HepG2 (cell line): Measurements from ENCODE around the gene CNRIP1. TPM values are rescaled to one million over a fixed set of nuclear protein-coding genes. Genes with fewer than 3 reads are reported as not detected.

Experiments used
- ATAC-seq: fragments of 200-7000 bp; cut with Tn5 transposase; 3 replicates; pipeline ENCODE4 v1.9.1; 2020; ENCODE audit warnings: mild to moderate bottlenecking, moderate library complexity
- BruUV-seq: library from RNA; stranded (reverse); fragments of 400-500 nt; replicated peaks from 2 replicates; lab custom pipeline; 2021; lab: Mats Ljungman, UMichigan
- CTCF ChIA-PET: fragments of 300-600 bp; formaldehyde crosslinking; extraction: SDS; loops from one replicate; lab custom pipeline; 2021; ENCODE audit warnings: low total read pairs, inconsistent platforms, low intra/inter-chr PET ratio; lab: Yijun Ruan, JAX
- POLR2A ChIA-PET: fragments of 350-600 bp; sonication (Branson Sonifier 250); formaldehyde crosslinking; loops from one replicate; lab custom pipeline; 2020; ENCODE audit warnings: antibody characterized with exemption, inconsistent platforms; lab: Yijun Ruan, JAX
- DNase-seq: peaks from one replicate; pipeline ENCODE4 v3.0.0-alpha.2; 2015; ENCODE audit warnings: low spot score
- FAIRE-seq: peaks from 3 replicates; lab custom pipeline; 2011; peaks lifted over from hg19 to GRCh38; lab: Jason Lieb, UNC
- H2AFZ ChIP-seq: one replicate; pipeline ENCODE4 v1.6.1; 2011; ENCODE audit warnings: low read length, inconsistent platforms
- H3K27ac ChIP-seq: fragments of 300-600 bp; 3 replicates; pipeline ENCODE4 v1.8.0; 2011; ENCODE audit warnings: mixed run types, mild to moderate bottlenecking, mixed read lengths, low read length, inconsistent platforms; ENCODE audit not compliant: insufficient read depth; ENCODE audit errors: extremely low read length
- H3K27me3 ChIP-seq, 2 experiments: fragments of 200-600 bp in 1 of 2; 2 replicates in 1 of 2; 3 replicates in 1 of 2; pipeline versions ENCODE4 v1.6.0 to v1.8.0; 2011; ENCODE audit warnings: low read length in 2 of 2, mild to moderate bottlenecking in 2 of 2, moderate library complexity in 2 of 2, inconsistent platforms in 1 of 2; ENCODE audit not compliant: insufficient read depth in 2 of 2, control insufficient read depth in 1 of 2
- H3K36me3 ChIP-seq, 2 experiments: fragments of 200-600 bp in 1 of 2; replicated peaks in 1 of 2; 2 replicates in 1 of 2; 3 replicates in 1 of 2; pipeline versions ENCODE4 v1.5.1 to v1.8.0; 2011; ENCODE audit warnings: low read length in 2 of 2, inconsistent platforms in 1 of 2; ENCODE audit not compliant: insufficient read depth in 2 of 2, control insufficient read depth in 1 of 2
- H3K4me1 ChIP-seq: 2 replicates; pipeline ENCODE4 v1.5.1; 2012; ENCODE audit warnings: low read length, inconsistent platforms; ENCODE audit not compliant: insufficient read depth
- H3K4me2 ChIP-seq: 2 replicates; pipeline ENCODE4 v1.6.0; 2011; ENCODE audit warnings: low read depth, low read length, inconsistent platforms
- H3K4me3 ChIP-seq, 3 experiments: fragments of 200-600 bp in 1 of 3; sonication (generic), shearing (Covaris generic) in 1 of 3; replicated peaks in 1 of 3; 2 replicates each; pipeline ENCODE4 v1.5.1; 2011 to 2016; ENCODE audit warnings: low read length in 3 of 3, inconsistent platforms in 2 of 3, low read depth in 2 of 3, mild to moderate bottlenecking in 2 of 3, control low read depth in 1 of 3, mixed read lengths in 1 of 3; ENCODE audit not compliant: insufficient read depth in 1 of 3
- H3K79me2 ChIP-seq: one replicate; pipeline ENCODE4 v1.6.1; 2011; ENCODE audit warnings: low read length, inconsistent platforms; ENCODE audit not compliant: insufficient read depth
- H3K9ac ChIP-seq: 2 replicates; pipeline ENCODE4 v1.6.0; 2011; ENCODE audit warnings: mild to moderate bottlenecking, low read depth, low read length, inconsistent platforms; ENCODE audit not compliant: insufficient read depth
- H3K9me3 ChIP-seq: 2 replicates; pipeline ENCODE4 v1.5.1; 2012; ENCODE audit warnings: mild to moderate bottlenecking, low read length
- H4K20me1 ChIP-seq: 2 replicates; pipeline ENCODE4 v1.6.0; 2011; ENCODE audit warnings: inconsistent platforms, mild to moderate bottlenecking, low read length, moderate library complexity; ENCODE audit not compliant: insufficient read depth
- CCDC6 ChIP-seq: sonication (generic); formaldehyde crosslinking; IDR thresholded peaks from 2 replicates; pipeline ENCODE4 v1.8.1; 2022; ENCODE audit warnings: mild to moderate bottlenecking, missing genetic modification reagents, moderate library complexity
- FOXA3 ChIP-seq: IDR thresholded peaks from 2 replicates; pipeline ENCODE4 v1.6.1; 2016; ENCODE audit warnings: missing genetic modification reagents, missing compliant biosample characterization
- KAT7 ChIP-seq: IDR thresholded peaks from 2 replicates; pipeline ENCODE4 v1.6.1; 2018; ENCODE audit warnings: borderline replicate concordance, missing compliant biosample characterization
- MIXL1 ChIP-seq: IDR thresholded peaks from 2 replicates; pipeline ENCODE4 v1.6.1; 2016
- SAP130 ChIP-seq: IDR thresholded peaks from 2 replicates; pipeline ENCODE4 v1.6.1; 2016; ENCODE audit warnings: low read depth
- STAG1 ChIP-seq: sonication (generic); formaldehyde crosslinking; IDR thresholded peaks from 2 replicates; pipeline ENCODE4 v1.4.0; 2020; ENCODE audit warnings: missing genetic modification reagents
- SUZ12 ChIP-seq: fragments of 150-350 bp; IDR thresholded peaks from 2 replicates; pipeline ENCODE4 v1.6.1; 2014; ENCODE audit warnings: low read depth, low read length
- THAP11 ChIP-seq: IDR thresholded peaks from 2 replicates; pipeline ENCODE4 v1.6.1; 2016; ENCODE audit warnings: missing biosample characterization, missing genetic modification reagents
- XRCC5 ChIP-seq: fragments of 200-400 bp; formaldehyde crosslinking; optimal IDR thresholded peaks from 2 replicates; pipeline ENCODE3; 2017; ENCODE audit warnings: mild to moderate bottlenecking, low read length
- ZHX1 ChIP-seq: sonication (generic); formaldehyde crosslinking; IDR thresholded peaks from 2 replicates; pipeline ENCODE4 v1.8.1; 2022; ENCODE audit warnings: low read depth, mild to moderate bottlenecking, missing genetic modification reagents
- ZNF10 ChIP-seq: sonication (generic); formaldehyde crosslinking; IDR thresholded peaks from 2 replicates; pipeline ENCODE4 v1.4.0; 2020; ENCODE audit warnings: mild to moderate bottlenecking, low read depth, missing genetic modification reagents, borderline replicate concordance
- ZNF644 ChIP-seq: IDR thresholded peaks from 2 replicates; pipeline ENCODE4 v1.6.1; 2016; ENCODE audit warnings: low read depth
- ZNF652 ChIP-seq: IDR thresholded peaks from 2 replicates; pipeline ENCODE4 v1.6.1; 2016; ENCODE audit warnings: low read depth, borderline replicate concordance
- ZNF674 ChIP-seq: sonication (generic); formaldehyde crosslinking; IDR thresholded peaks from 2 replicates; pipeline ENCODE4 v1.5.0; 2020; ENCODE audit warnings: low read depth, mild to moderate bottlenecking, missing genetic modification reagents
- ZNF775 ChIP-seq: sonication (generic); formaldehyde crosslinking; IDR thresholded peaks from 2 replicates; pipeline ENCODE4 v1.4.0; 2020; ENCODE audit warnings: missing genetic modification reagents, mild to moderate bottlenecking, moderate library complexity, borderline replicate concordance
- ZSCAN20 ChIP-seq: sonication (generic); formaldehyde crosslinking; IDR thresholded peaks from 2 replicates; pipeline ENCODE4 v1.4.0; 2020; ENCODE audit warnings: missing genetic modification reagents, mild to moderate bottlenecking, borderline replicate concordance
- WGBS: methylation state at CpG from one replicate; pipeline ENCODE4 v1.1.6; 2017; ENCODE audit warnings: low lambda C conversion rate; 5-methylcytosine and 5-hydroxymethylcytosine counted together
- in situ Hi-C: cut with HindIII; loops from 2 replicates; pipeline ENCODE4 v1.10.0; 2017; ENCODE audit warnings: low pct_unique_long_range_greater_than_20kb; ENCODE audit not compliant: extremely low pct_ligation_motif_present
- intact Hi-C: fragments of 100-400 bp; cut with micrococcal nuclease; formaldehyde crosslinking; loops from one replicate; pipeline ENCODE4 v1.10.0; 2022; ENCODE audit not compliant: unreplicated experiment
- polyA plus RNA-seq, 8 experiments: library from polyadenylated mRNA; depleted of rRNA in 3 of 8; stranded (reverse) in 7 of 8; unstranded in 1 of 8; fragments of >200 nt; fragmentation: Illumina TruSeq in 4 of 8; extraction: Trizol in 4 of 8; gene quantifications; 2 replicates each; pipeline versions ENCODE4 v1.2.1 to v1.2.3, GENCODE V29; 2011 to 2016; ENCODE audit warnings: low read depth in 4 of 8, missing spikeins in 1 of 8, mixed read lengths in 1 of 8; ENCODE audit not compliant: insufficient read depth in 1 of 8
- total RNA-seq, 5 experiments: library from RNA; depleted of rRNA; stranded (reverse); fragments of >200 nt; fragmentation: Illumina TruSeq; extraction: Trizol; gene quantifications; 2 replicates each; pipeline ENCODE4 v1.2.3, GENCODE V29; 2016; ENCODE audit warnings: low read depth in 1 of 5

The CNRIP1 gene
- total and polyA plus RNA-seq, 2 of the 13 experiments (the other 11 are each of a cell fraction or from before 2014, with no cell fraction given), result not detected

- H3K9me3 ChIP-seq, result no peaks in the 10 kb centered on the region
- peaks cover 0 to 15% of the 10 kb centered on the region in 2 experiments; a peak in 3 of 5 replicates for H3K27me3 ChIP-seq
- no peak overlapping the region for H3K27ac ChIP-seq
- H3K79me2 ChIP-seq, result no peaks in the 10 kb centered on the region
- POLR2A ChIA-PET, result no interaction called here
- TF ChIP-seq ZNF10, result no peak
- TF ChIP-seq KAT7 (CRISPR knock-in tag), result no peak
- TF ChIP-seq, all 625 proteins: peak for 0
- no peaks in the 10 kb centered on the region for H3K4me1 ChIP-seq
- BruUV-seq, result no TSS peak
- ATAC-seq, result no peak
- 22% methylated on average over 3 of the region's 3 CpGs for WGBS
- H3K4me2 ChIP-seq, result no peak overlapping the region
- CTCF ChIA-PET, result no interaction called here
- DNase-seq, result no peak
- in situ Hi-C loops (loop anchor here (5.0 kb wide), 1 partner anchor 82 kb away; no protein-coding TSS in a partner anchor), intact Hi-C loops (loop anchor here (5.0 kb wide), 1 partner anchor 238 kb away; no protein-coding TSS in a partner anchor)
- H2AFZ ChIP-seq, result no peak overlapping the region
- H3K9ac ChIP-seq, result no peak overlapping the region
- H4K20me1 ChIP-seq, result no peaks in the 10 kb centered on the region
- H3K36me3 ChIP-seq, result no peaks in the 10 kb centered on the region
- FAIRE-seq, result no peak
- no peak overlapping the region for H3K4me3 ChIP-seq
Observed at GRCh38 chr2:68359889-68360288, 40.1 kb upstream of the CNRIP1 start.

- Histone ChIP-seq H4K20me1 (no peaks in the 10 kb centered on the region), H3K79me2 (no peaks in the 10 kb centered on the region), H3K4me2 (no peak overlapping the region), H3K9me3 (no peaks in the 10 kb centered on the region), H2AFZ (no peak overlapping the region), H3K27ac (no peak overlapping the region), H3K27me3 (peaks cover 0 to 6% of the 10 kb centered on the region in 2 experiments; a peak in 2 of 5 replicates), H3K9ac (no peak overlapping the region), H3K4me3 (no peak overlapping the region), H3K36me3 (no peaks in the 10 kb centered on the region), H3K4me1 (no peaks in the 10 kb centered on the region)
- FAIRE-seq (no peak), DNase-seq (peak; percentile 52), ATAC-seq (peak; percentile 99)
- ChIA-PET CTCF (interaction anchor here (0.6 kb wide), 1 partner anchor 84 kb away, joined by 3 read pairs; no protein-coding TSS in a partner anchor), POLR2A (no interaction called here)
- 43% methylated on average over 6 of the region's 6 CpGs for WGBS
- intact Hi-C loops, result loop anchor here (5.0 kb wide), 1 partner anchor 235 kb away; no protein-coding TSS in a partner anchor
- BruUV-seq, result no TSS peak
- in situ Hi-C loops, result no loop called here
- peak; percentile 81 for TF ChIP-seq ZNF644 (CRISPR knock-in tag)
- TF ChIP-seq FOXA3 (CRISPR knock-in tag), result peak; percentile 68
- TF ChIP-seq XRCC5, result peak; percentile 47
- TF ChIP-seq SUZ12, result no peak
- TF ChIP-seq MIXL1 (CRISPR knock-in tag), result peak; percentile 75
- 0 out of 2 replicates have a peak, but pooled peaks have one; percentile 33 for TF ChIP-seq CCDC6
- 0 out of 2 replicates have a peak, but pooled peaks have one; percentile 26 for TF ChIP-seq THAP11 (CRISPR knock-in tag)
- TF ChIP-seq SAP130 (CRISPR knock-in tag), result no peak
- no peak for TF ChIP-seq ZSCAN20
- TF ChIP-seq ZNF674 (CRISPR knock-in tag), result no peak
- peak; percentile 74 for TF ChIP-seq STAG1 (CRISPR knock-in tag)
- TF ChIP-seq ZNF652 (CRISPR knock-in tag), result no peak
- TF ChIP-seq ZNF775 (CRISPR knock-in tag), result no peak
- no peak for TF ChIP-seq ZHX1
Observed at GRCh38 chr2:68357605-68358337, 38.0 kb upstream of the CNRIP1 start.
